Ovary (tissue), 9 donors: ENCODE results near the gene ITPR3. TPM values are rescaled to one million over a fixed set of nuclear protein-coding genes. Genes with fewer than 3 reads are reported as not detected.

ENCODE experiments used
- DNase-seq, 5 donors: peaks; one replicate each; pipeline ENCODE4 v3.0.0-alpha.2; 2019 to 2020
- H3K27ac ChIP-seq, 2 donors: fragments of 200-600 bp; one replicate each; pipeline versions ENCODE4 v1.5.1 to v1.8.0; 2019 to 2022
- H3K27me3 ChIP-seq: fragments of 200-600 bp; one replicate; pipeline ENCODE4 v1.8.0; 2022
- H3K36me3 ChIP-seq: fragments of 200-600 bp; sonication (generic); one replicate; pipeline ENCODE4 v1.5.1; 2019
- H3K4me1 ChIP-seq: one replicate; pipeline ENCODE4 v1.8.1; 2013; ENCODE audit warnings: mild to moderate bottlenecking, moderate library complexity; ENCODE audit not compliant: insufficient read depth
- H3K4me3 ChIP-seq: fragments of 200-600 bp; sonication (generic); one replicate; pipeline ENCODE4 v1.5.1; 2017
- H3K9me3 ChIP-seq, 2 donors: fragments of 200-600 bp in 1 of 2; sonication (generic) in 1 of 2; one replicate each; pipeline versions ENCODE4 v1.5.1 to v1.8.1; 2013 to 2019; ENCODE audit warnings: mild to moderate bottlenecking in 1 of 2, moderate library complexity in 1 of 2
- CTCF ChIP-seq, 3 donors: fragments of 450-650 bp in 2 of 3; fragments of 200-600 bp in 1 of 3; IDR thresholded peaks; one replicate each; pipeline versions ENCODE4 v1.5.1 to v1.8.0; 2016 to 2022; ENCODE audit warnings: antibody characterized with exemption in 3 of 3, mild to moderate bottlenecking in 1 of 3
- EP300 ChIP-seq: sonication (generic); formaldehyde crosslinking; IDR thresholded peaks from one replicate; pipeline ENCODE4 v1.6.1; 2017; ENCODE audit warnings: antibody characterized with exemption
- POLR2A ChIP-seq: fragments of 450-650 bp; IDR thresholded peaks from one replicate; pipeline ENCODE4 v1.6.1; 2017; ENCODE audit warnings: antibody characterized with exemption, mild to moderate bottlenecking, moderate library complexity
- WGBS, 3 donors: extraction: QIAGEN DNeasy Blood & Tissue Kit in 1 of 3; methylation state at CpG; one replicate each; pipeline versions ENCODE4 v1.1.5 to v1.1.7; 2013 to 2017; 5-methylcytosine and 5-hydroxymethylcytosine counted together
- intact Hi-C, 4 donors: fragments of 100-400 bp; cut with DNase I; formaldehyde crosslinking; loops; one replicate each; pipeline versions ENCODE4 v1.11.0 to v1.15.1; 2022 to 2023
- polyA plus RNA-seq, 2 donors: library from polyadenylated mRNA; stranded (reverse); fragments of 200-250 nt in 1 of 2; fragments of 350-450 nt in 1 of 2; fragmentation: Illumina TruSeq in 1 of 2; extraction: RNeasy Lipid Tissue Mini Kit (QIAGEN cat#74804) in 1 of 2; gene quantifications; one replicate each; pipeline ENCODE4 v1.2.3, GENCODE V29; 2013 to 2014
- total RNA-seq, 7 donors: library from RNA; depleted of rRNA in 2 of 7; stranded (reverse); fragments of >200 nt in 2 of 7; fragmentation: NEBNext Ultra II Directional in 3 of 7; extraction: Animal tissue kit (Norgen Biotek cat#: 25700) in 3 of 7; gene quantifications; one replicate each; pipeline versions ENCODE4 v1.1.0 to v1.2.4, GENCODE V29; 2016 to 2023
- donor health status: DM: no; HTN: no; CAD: no; lungs with moderate emphysema.
- donor health status: DM: no; HTN: no; CAD: no.
- donor health status: Bipolar disorder and iron deficiency.
- donor health status: DM: yes; HTN: yes; CAD: no.
- donor health status: DM: no; HTN: no; CAD: no.
- donor health status: DM: yes; HTN: yes; CAD: no.

Gene ITPR3
- total and polyA plus RNA-seq, 9 donors, result 3.6 to 31.1 (median 11.7) TPM

GRCh38 chr6:33604941-33605854 lies 15.9 kb upstream of the ITPR3 start:
- Histone ChIP-seq H3K27me3 (no peaks in the 10 kb centered on the region), H3K27ac (no peak overlapping the region), H3K9me3 (no peaks in the 10 kb centered on the region), H3K4me3 (no peak overlapping the region), H3K4me1 (no peaks in the 10 kb centered on the region), H3K36me3 (no peaks in the 10 kb centered on the region)
- WGBS, 3 donors, result 91 to 97% (median 92%) methylated on average over 4 of the region's 4 CpGs
- no peak for TF ChIP-seq POLR2A
- TF ChIP-seq CTCF (IDR thresholded peaks at IDR 0.05), result no peak
- no peak for TF ChIP-seq EP300
- intact Hi-C loops, result no loop called here
- DNase-seq, result no peak

- Histone ChIP-seq H3K4me1 (no peaks in the 10 kb centered on the region), H3K4me3 (no peak overlapping the region), H3K27me3 (no peaks in the 10 kb centered on the region), H3K36me3 (no peaks in the 10 kb centered on the region), H3K9me3 (no peaks in the 10 kb centered on the region), H3K27ac (no peak overlapping the region)
- DNase-seq, result no peak
- 92 to 100% (median 96%) methylated on average over 2 of the region's 2 CpGs for WGBS, 3 donors
- TF ChIP-seq POLR2A, result no peak
- no peak for TF ChIP-seq CTCF (IDR thresholded peaks at IDR 0.05)
- TF ChIP-seq EP300, result no peak
- intact Hi-C loops, result no loop called here
Observed at GRCh38 chr6:33606642-33607041, 14.5 kb upstream of the ITPR3 start.

- DNase-seq, result no peak
- H3K36me3 ChIP-seq, result no peaks in the 10 kb centered on the region
- TF ChIP-seq POLR2A (no peak), CTCF (IDR thresholded peaks at IDR 0.05) (no peak), EP300 (no peak)
- intact Hi-C loops, result no loop called here
- WGBS, 3 donors, result 78 to 82% (median 82%) methylated on average over 7 to 8 of the region's 8 CpGs
- H3K9me3 ChIP-seq, result no peaks in the 10 kb centered on the region
- no peak overlapping the region for H3K4me3 ChIP-seq
- H3K27ac ChIP-seq, result no peak overlapping the region
- no peaks in the 10 kb centered on the region for H3K4me1 ChIP-seq
- H3K27me3 ChIP-seq, result no peaks in the 10 kb centered on the region
Observed at GRCh38 chr6:33607126-33607783, 13.9 kb upstream of the ITPR3 start.

- TF ChIP-seq POLR2A (no peak), EP300 (no peak), CTCF (IDR thresholded peaks at IDR 0.05) (no peak)
- H3K4me3 ChIP-seq, result no peak overlapping the region
- 69 to 76% (median 73%) methylated on average over 5 of the region's 5 CpGs for WGBS, 3 donors
- H3K36me3 ChIP-seq, result no peaks in the 10 kb centered on the region
- intact Hi-C loops, result no loop called here
- H3K9me3 ChIP-seq, result no peaks in the 10 kb centered on the region
- no peaks in the 10 kb centered on the region for H3K27me3 ChIP-seq
- no peaks in the 10 kb centered on the region for H3K4me1 ChIP-seq
- DNase-seq, result no peak
- H3K27ac ChIP-seq, result no peak overlapping the region
Observed at GRCh38 chr6:33607784-33608161, 13.3 kb upstream of the ITPR3 start.
